Naive thymus-derived CD8-positive, alpha-beta T cell (primary cell): ENCODE measurements around the gene PIEZO1. TPM values are rescaled to one million over a fixed set of nuclear protein-coding genes. Genes with fewer than 3 reads are reported as not detected.
A peak's percentile ranks its signal among the peaks of the same experiment; 100 is the strongest.

Experiments used
- ATAC-seq, 2 donors: fragments of 150-1000 bp; cut with Tn5 transposase in 1 of 2; sonication (Bioruptor Pico), chemical (Tn5 transposase) in 1 of 2; 1 replicate in 1 of 2; 2 replicates in 1 of 2; pipeline ENCODE4 v1.10.0; 2021; ENCODE audit warnings: mild to moderate bottlenecking in 2 of 2, moderate library complexity in 2 of 2
- POLR2A ChIA-PET: fragments of 350-600 bp; sonication (Branson Sonifier 250); formaldehyde crosslinking; loops from one replicate; lab custom pipeline; 2021; ENCODE audit warnings: antibody characterized with exemption; lab: Charles Lee
- DNase-seq, 10 donors: peaks; one replicate each; pipeline versions ENCODE4 v3.0.0 to v3.0.0-alpha.2; 2020 to 2022
- H3K27ac Mint-ChIP-seq, 10 donors: one replicate each; pipeline ENCODE4 v1.8.0; 2020 to 2022; ENCODE audit warnings: mild to moderate bottlenecking in 10 of 10, mixed read lengths in 10 of 10, moderate library complexity in 4 of 10, inconsistent platforms in 1 of 10
- H3K27me3 Mint-ChIP-seq, 5 donors: one replicate each; pipeline ENCODE4 v1.8.0; 2021 to 2022; ENCODE audit warnings: mixed read lengths in 5 of 5
- H3K36me3 Mint-ChIP-seq, 3 donors: one replicate each; pipeline ENCODE4 v1.8.0; 2020 to 2022; ENCODE audit warnings: mixed read lengths in 3 of 3, mild to moderate bottlenecking in 2 of 3, inconsistent platforms in 1 of 3
- H3K4me1 Mint-ChIP-seq, 4 donors: one replicate each; pipeline ENCODE4 v1.8.0; 2021 to 2022; ENCODE audit warnings: mixed read lengths in 4 of 4
- H3K4me3 Mint-ChIP-seq, 10 donors: one replicate each; pipeline ENCODE4 v1.8.0; 2020 to 2022; ENCODE audit warnings: mild to moderate bottlenecking in 10 of 10, mixed read lengths in 10 of 10, moderate library complexity in 6 of 10, inconsistent platforms in 1 of 10
- H3K9me3 Mint-ChIP-seq, 9 donors: one replicate each; pipeline ENCODE4 v1.8.0; 2020 to 2022; ENCODE audit warnings: mixed read lengths in 9 of 9, mild to moderate bottlenecking in 3 of 9, inconsistent platforms in 1 of 9, moderate library complexity in 1 of 9
- polyA plus RNA-seq, 3 donors: library from polyadenylated mRNA; unstranded; fragments of 300-500 nt; fragmentation: Illumina TruSeq; gene quantifications; one replicate each; pipeline ENCODE4 v1.2.3, GENCODE V29; 2021
- total RNA-seq, 8 experiments: library from RNA in 2 of 8; stranded (reverse) in 2 of 8; gene quantifications; one replicate each; pipeline ENCODE4 v1.2.3 and lab custom pipeline; 2021 to 2026

Gene PIEZO1
- total and polyA plus RNA-seq, 5 experiments from 2014 or later = 2.4 to 94.5 (median 8.4) TPM

DNA sequence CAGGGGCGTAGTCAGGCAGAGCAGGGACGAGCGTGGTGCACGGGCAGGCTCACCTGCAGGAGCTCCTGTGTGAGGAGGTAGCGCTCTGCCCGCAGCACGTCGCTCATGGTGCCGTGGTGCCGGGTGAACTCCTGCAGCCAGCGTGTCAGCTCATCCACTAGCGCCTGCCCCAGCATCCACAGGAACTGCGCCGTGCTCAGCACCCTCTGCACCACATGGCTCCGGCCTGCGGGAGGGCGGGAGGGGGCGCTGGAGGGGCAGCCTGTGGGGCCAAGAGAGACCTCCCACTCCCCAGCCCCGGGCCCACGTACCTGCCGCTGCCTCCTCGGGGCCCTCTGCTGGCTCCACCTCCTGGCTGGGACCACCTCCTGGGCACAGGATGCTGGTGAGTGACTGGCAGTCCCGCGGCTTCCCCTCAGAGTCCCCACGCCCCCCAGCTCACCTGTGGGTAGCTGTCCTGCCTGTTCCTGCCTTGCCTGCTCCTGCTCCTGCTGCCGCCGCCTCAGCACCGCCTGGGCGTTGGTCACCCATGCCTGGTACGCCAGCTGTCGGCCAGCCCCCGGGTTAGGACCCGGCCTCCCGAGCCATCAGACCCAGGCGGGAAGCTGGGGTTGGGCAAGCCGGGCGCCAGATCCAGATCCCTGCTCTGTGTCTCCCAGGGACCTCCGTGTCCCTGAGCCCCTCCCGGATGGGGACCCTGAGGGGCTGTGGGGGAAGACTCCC, 62.1 kb downstream of the PIEZO1 start:
- Mint-ChIP-seq H3K4me3 (no peak overlapping the region), H3K36me3 (peaks cover 0 to 33% (median 3%) of the 10 kb centered on the region in 3 donors), H3K9me3 (no peaks in the 10 kb centered on the region), H3K27me3 (no peaks in the 10 kb centered on the region), H3K27ac (peak overlapping the region in 1 of 10 donors; percentile 29), H3K4me1 (peaks cover 0 to 2% (median 0%) of the 10 kb centered on the region in 4 donors)
- POLR2A ChIA-PET = interaction anchor here (0.5 kb wide), 1 partner anchor 18 kb away, joined by 3 read pairs; no protein-coding TSS in a partner anchor
- DNase-seq (no peak), ATAC-seq (no peak)

GRCh38 chr16:88721815-88722755, 62.9 kb downstream of the PIEZO1 start:
- Mint-ChIP-seq H3K4me3 (no peak overlapping the region), H3K27me3 (no peaks in the 10 kb centered on the region), H3K4me1 (peaks cover 0 to 2% (median 0%) of the 10 kb centered on the region in 4 donors), H3K9me3 (no peaks in the 10 kb centered on the region), H3K27ac (peak overlapping the region in 2 of 10 donors; percentile 29), H3K36me3 (peaks cover 0 to 40% (median 6%) of the 10 kb centered on the region in 3 donors)
- POLR2A ChIA-PET = no interaction called here
- DNase-seq (no peak), ATAC-seq (no peak)

GRCh38 chr16:88721236-88721635, 63.8 kb downstream of the PIEZO1 start:
- DNase-seq (no peak), ATAC-seq (no peak)
- no peak overlapping the region for H3K4me3 Mint-ChIP-seq
- no peaks in the 10 kb centered on the region for H3K9me3 Mint-ChIP-seq
- H3K27ac Mint-ChIP-seq = no peak overlapping the region
- H3K27me3 Mint-ChIP-seq = no peaks in the 10 kb centered on the region
- peaks cover 0 to 45% (median 5%) of the 10 kb centered on the region in 3 donors for H3K36me3 Mint-ChIP-seq
- peaks cover 0 to 2% (median 0%) of the 10 kb centered on the region in 4 donors for H3K4me1 Mint-ChIP-seq
- POLR2A ChIA-PET = no interaction called here

DNA sequence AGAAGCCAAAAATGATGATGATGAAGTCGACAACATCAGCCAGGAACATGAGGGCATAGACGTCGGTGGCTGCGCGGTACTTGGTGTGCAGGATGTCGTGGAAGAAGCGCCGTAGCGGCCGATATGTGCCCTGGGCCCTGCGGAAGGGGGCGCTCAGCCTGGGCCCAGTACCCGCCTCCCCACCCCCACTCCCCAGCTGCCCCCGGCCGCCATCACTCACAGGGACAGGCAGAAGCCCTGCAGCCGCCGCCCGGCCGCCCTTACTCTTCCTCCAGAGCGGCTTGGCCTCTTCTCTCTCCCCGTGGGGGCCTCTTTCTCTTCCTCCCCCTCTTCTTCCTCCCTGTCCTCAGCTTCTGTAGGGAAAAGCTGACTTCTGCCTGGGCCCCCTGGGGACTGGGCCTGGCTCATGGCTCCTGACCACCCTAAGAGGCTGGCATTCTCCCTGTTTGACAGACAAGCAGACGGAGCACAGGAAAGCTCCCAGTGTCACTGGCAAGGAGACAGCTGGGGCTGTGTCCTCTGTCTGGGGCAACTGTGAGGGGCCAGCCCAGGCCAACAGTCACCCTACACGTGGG, 64.5 kb downstream of the PIEZO1 start:
- H3K27ac Mint-ChIP-seq = no peak overlapping the region
- H3K4me3 Mint-ChIP-seq = no peak overlapping the region
- POLR2A ChIA-PET = no interaction called here

DNA sequence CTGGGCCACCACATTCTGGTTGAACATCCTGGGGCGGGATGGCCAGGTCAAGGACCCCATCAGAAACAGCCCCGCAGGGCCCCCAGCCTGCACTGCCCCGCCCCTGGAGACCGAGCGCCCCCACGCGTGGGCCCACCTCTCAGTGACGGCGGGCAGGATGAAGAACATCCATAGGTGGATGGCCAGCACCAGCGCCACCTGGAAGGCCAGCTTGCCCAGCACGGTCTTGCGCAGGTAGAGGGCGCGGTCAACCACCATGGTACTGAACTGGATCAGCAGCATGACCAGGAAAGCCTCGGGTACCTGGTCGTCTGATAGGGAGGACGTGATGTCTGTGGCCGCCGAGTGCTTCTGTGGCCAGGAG, 65.1 kb downstream of the PIEZO1 start:
- POLR2A ChIA-PET = no interaction called here
- no peak overlapping the region for H3K27ac Mint-ChIP-seq

More for the DNA sequence above, 64.5 kb downstream of the PIEZO1 start:
- ATAC-seq (no peak), DNase-seq (no peak)
- H3K36me3 Mint-ChIP-seq = peaks cover 0 to 44% (median 5%) of the 10 kb centered on the region in 3 donors
- no peaks in the 10 kb centered on the region for H3K4me1 Mint-ChIP-seq
- H3K27me3 Mint-ChIP-seq = no peaks in the 10 kb centered on the region
- no peaks in the 10 kb centered on the region for H3K9me3 Mint-ChIP-seq

GRCh38 chr16:88719267-88719932, 65.6 kb downstream of the PIEZO1 start:
- H3K36me3 Mint-ChIP-seq = peaks cover 0 to 41% (median 5%) of the 10 kb centered on the region in 3 donors
- H3K27me3 Mint-ChIP-seq = no peaks in the 10 kb centered on the region
- no peak overlapping the region for H3K4me3 Mint-ChIP-seq
- ATAC-seq = no peak
- peak overlapping the region in 4 of 10 donors; percentile 4 to 77 (median 42) for H3K27ac Mint-ChIP-seq
- no peak for DNase-seq
- no peaks in the 10 kb centered on the region for H3K9me3 Mint-ChIP-seq
- no peaks in the 10 kb centered on the region for H3K4me1 Mint-ChIP-seq
- POLR2A ChIA-PET = no interaction called here

More for the DNA sequence above, 65.1 kb downstream of the PIEZO1 start:
- Mint-ChIP-seq H3K9me3 (no peaks in the 10 kb centered on the region), H3K4me1 (no peaks in the 10 kb centered on the region), H3K36me3 (peaks cover 0 to 44% (median 5%) of the 10 kb centered on the region in 3 donors), H3K27me3 (no peaks in the 10 kb centered on the region), H3K4me3 (no peak overlapping the region)
- ATAC-seq (no peak), DNase-seq (no peak)

- H3K36me3 Mint-ChIP-seq = peaks cover 0 to 37% (median 5%) of the 10 kb centered on the region in 3 donors
- peak overlapping the region in 1 of 10 donors; percentile 71 for H3K27ac Mint-ChIP-seq
- H3K27me3 Mint-ChIP-seq = no peaks in the 10 kb centered on the region
- ATAC-seq (no peak), DNase-seq (no peak)
- no peaks in the 10 kb centered on the region for H3K9me3 Mint-ChIP-seq
- H3K4me3 Mint-ChIP-seq = no peak overlapping the region
- peaks cover 0 to under 1% (median 0%) of the 10 kb centered on the region in 4 donors for H3K4me1 Mint-ChIP-seq
- POLR2A ChIA-PET = no interaction called here
These were observed 66.8 kb downstream of the PIEZO1 start for GRCh38 chr16:88718178-88718577.

GRCh38 chr16:88716601-88717001, 68.4 kb downstream of the PIEZO1 start:
- no peak overlapping the region for H3K27ac Mint-ChIP-seq
- DNase-seq = no peak
- no peak for ATAC-seq
- H3K9me3 Mint-ChIP-seq = no peaks in the 10 kb centered on the region
- no peak overlapping the region for H3K4me3 Mint-ChIP-seq
- peaks cover 0 to 4% (median 2%) of the 10 kb centered on the region in 4 donors for H3K4me1 Mint-ChIP-seq
- H3K36me3 Mint-ChIP-seq = peaks cover 0 to 33% (median 5%) of the 10 kb centered on the region in 3 donors
- H3K27me3 Mint-ChIP-seq = no peaks in the 10 kb centered on the region
- POLR2A ChIA-PET = interaction anchor here (3.1 kb wide), 1 partner anchor 16 kb away, joined by 9 read pairs; no protein-coding TSS in a partner anchor

GRCh38 chr16:88716201-88716600, 68.8 kb downstream of the PIEZO1 start:
- ATAC-seq = no peak
- Mint-ChIP-seq H3K4me3 (no peak overlapping the region), H3K27ac (no peak overlapping the region), H3K9me3 (no peaks in the 10 kb centered on the region), H3K4me1 (peaks cover 0 to 6% (median 3%) of the 10 kb centered on the region in 4 donors), H3K36me3 (peaks cover 0 to 30% (median 5%) of the 10 kb centered on the region in 3 donors), H3K27me3 (no peaks in the 10 kb centered on the region)
- no peak for DNase-seq
- POLR2A ChIA-PET = interaction anchor here (3.1 kb wide), 1 partner anchor 15 kb away, joined by 9 read pairs; no protein-coding TSS in a partner anchor

DNA sequence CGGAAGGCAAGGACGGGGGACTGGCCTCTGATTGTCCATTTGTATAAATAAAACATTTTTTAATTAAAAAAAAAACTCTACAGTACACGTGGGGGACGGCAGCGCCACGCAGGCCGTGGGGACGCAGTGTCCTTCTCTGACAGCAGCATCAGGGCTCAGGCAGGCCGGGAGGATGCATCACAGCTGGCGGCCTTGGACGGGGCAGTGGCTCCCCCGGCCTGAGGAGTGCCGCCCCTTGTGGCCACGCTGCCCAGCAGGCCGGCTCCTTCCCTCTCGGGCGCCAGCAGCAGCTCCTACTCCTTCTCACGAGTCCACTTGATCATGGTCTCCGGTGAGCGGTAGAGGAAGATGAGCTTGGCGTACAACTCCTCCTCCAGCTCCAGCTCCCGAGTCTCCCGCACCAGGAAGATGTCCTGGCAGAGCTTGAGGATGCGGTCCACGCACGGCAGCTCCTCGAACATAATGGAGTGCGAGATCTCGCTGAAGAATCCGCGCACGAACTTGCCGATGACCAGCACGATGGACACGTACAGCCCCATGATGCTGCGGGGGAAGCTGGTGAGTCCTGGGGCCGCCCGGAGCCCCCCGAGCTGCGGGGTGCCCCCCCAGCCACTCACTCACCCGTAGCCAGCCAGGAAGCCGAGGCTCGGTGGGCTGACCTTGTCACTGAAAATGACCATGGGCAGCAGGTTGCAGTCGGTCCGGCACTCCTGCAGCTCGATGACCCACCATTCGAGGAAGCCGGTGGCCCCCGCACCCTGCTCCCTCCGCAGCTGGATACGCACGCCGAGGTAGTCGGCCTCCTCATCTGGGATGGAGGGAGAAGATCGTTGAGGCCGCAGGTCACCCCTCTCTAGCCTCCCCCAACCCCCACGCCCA, 69.5 kb downstream of the PIEZO1 start:
- ATAC-seq (no peak), DNase-seq (no peak)
- Mint-ChIP-seq H3K4me3 (no peak overlapping the region), H3K36me3 (peaks cover 0 to 25% (median 5%) of the 10 kb centered on the region in 3 donors), H3K27me3 (no peaks in the 10 kb centered on the region), H3K4me1 (peaks cover 2 to 11% (median 4%) of the 10 kb centered on the region in 4 donors), H3K27ac (no peak overlapping the region), H3K9me3 (no peaks in the 10 kb centered on the region)
- POLR2A ChIA-PET = interaction anchor here (0.8 to 3.1 kb wide), 3 partner anchors 13 to 22 kb away, joined by 3 to 9 read pairs (median 4); no protein-coding TSS in a partner anchor
